SK-N-SH treated with all-trans-retinoic acid at 6 μM for 48 hours (cell line): Measurements from ENCODE around the gene MRRF.

ENCODE experiments used
- ATAC-seq: fragments of 200-7000 bp; cut with Tn5 transposase; 3 replicates; pipeline ENCODE4 v1.9.1; 2020; ENCODE audit warnings: mild to moderate bottlenecking, moderate library complexity
- BACH2 ChIP-seq: fragments of 250-450 bp; sonication (Bioruptor Pico); IDR thresholded peaks from 2 replicates; pipeline ENCODE4 v1.9.0; 2021; ENCODE audit warnings: mild to moderate bottlenecking, borderline replicate concordance
- CSDC2 ChIP-seq: fragments of 250-450 bp; sonication (Bioruptor Pico); IDR thresholded peaks from 2 replicates; pipeline ENCODE4 v1.5.0; 2020; ENCODE audit warnings: mild to moderate bottlenecking, moderate library complexity
- ESRRG ChIP-seq: fragments of 250-450 bp; sonication (Bioruptor Pico); IDR thresholded peaks from 2 replicates; pipeline ENCODE4 v1.6.1; 2021; ENCODE audit warnings: mild to moderate bottlenecking
- GLIS3 ChIP-seq: fragments of 250-450 bp; sonication (Bioruptor Pico); IDR thresholded peaks from 2 replicates; pipeline ENCODE4 v1.5.0; 2020; ENCODE audit warnings: mild to moderate bottlenecking, moderate library complexity
- OSR1 ChIP-seq: fragments of 250-450 bp; sonication (Bioruptor Pico); IDR thresholded peaks from 2 replicates; pipeline ENCODE4 v1.8.0; 2022; ENCODE audit warnings: moderate library complexity, mild to moderate bottlenecking, inconsistent platforms
- PPARA ChIP-seq: fragments of 250-450 bp; sonication (Bioruptor Pico); IDR thresholded peaks from 2 replicates; pipeline ENCODE4 v1.5.0; 2020; ENCODE audit warnings: mild to moderate bottlenecking, borderline replicate concordance
- RARB ChIP-seq: fragments of 250-450 bp; sonication (Bioruptor Pico); IDR thresholded peaks from 2 replicates; pipeline ENCODE4 v1.8.0; 2021; ENCODE audit warnings: mild to moderate bottlenecking, moderate library complexity
- TCF4 ChIP-seq: fragments of 250-450 bp; sonication (Bioruptor Pico); IDR thresholded peaks from 2 replicates; pipeline ENCODE4 v1.8.0; 2021; ENCODE audit warnings: mild to moderate bottlenecking, moderate library complexity, borderline replicate concordance
- TOX ChIP-seq: fragments of 250-450 bp; sonication (Bioruptor Pico); IDR thresholded peaks from 2 replicates; pipeline ENCODE4 v1.8.0; 2021; ENCODE audit warnings: mild to moderate bottlenecking, moderate library complexity, borderline replicate concordance
- ZC3H10 ChIP-seq: fragments of 250-450 bp; sonication (Bioruptor Pico); IDR thresholded peaks from 2 replicates; pipeline ENCODE4 v1.5.1; 2021; ENCODE audit warnings: mild to moderate bottlenecking, moderate library complexity
- ZFP3 ChIP-seq: fragments of 250-450 bp; sonication (Bioruptor Pico); IDR thresholded peaks from 2 replicates; pipeline ENCODE4 v1.5.0; 2020; ENCODE audit warnings: mild to moderate bottlenecking, moderate library complexity
- ZFP30 ChIP-seq: fragments of 450-650 bp; formaldehyde crosslinking; IDR thresholded peaks from 2 replicates; pipeline ENCODE4 v1.5.0; 2022; ENCODE audit warnings: mild to moderate bottlenecking, moderate library complexity
- ZNF565 ChIP-seq: fragments of 450-650 bp; formaldehyde crosslinking; conservative IDR thresholded peaks from 2 replicates; pipeline ENCODE4 v1.5.0; 2020; ENCODE audit warnings: low read depth, mild to moderate bottlenecking, moderate library complexity
- ZNF70 ChIP-seq: fragments of 450-650 bp; formaldehyde crosslinking; IDR thresholded peaks from 2 replicates; pipeline ENCODE4 v1.5.0; 2020; ENCODE audit warnings: mild to moderate bottlenecking, moderate library complexity
- ZNF8 ChIP-seq: fragments of 450-650 bp; formaldehyde crosslinking; IDR thresholded peaks from 2 replicates; pipeline ENCODE4 v1.5.0; 2020; ENCODE audit warnings: mild to moderate bottlenecking, moderate library complexity
- TF ChIP-seq, protein P1 (sequence below): fragments of 250-450 bp; sonication (Bioruptor Pico); IDR thresholded peaks from 2 replicates; pipeline ENCODE4 v1.5.1; 2020; ENCODE audit warnings: low read depth, mild to moderate bottlenecking, moderate library complexity
- TF ChIP-seq, protein P2 (sequence below): fragments of 250-450 bp; sonication (Bioruptor Pico); IDR thresholded peaks from 2 replicates; pipeline ENCODE4 v1.8.0; 2021; ENCODE audit warnings: low read depth, mild to moderate bottlenecking, moderate library complexity, borderline replicate concordance
- TF ChIP-seq, protein P3 (sequence below): fragments of 250-450 bp; sonication (Bioruptor Pico); IDR thresholded peaks from 2 replicates; pipeline ENCODE4 v1.5.0; 2020; ENCODE audit warnings: mild to moderate bottlenecking, moderate library complexity
- TF ChIP-seq, protein P4 (sequence below): fragments of 250-450 bp; sonication (Bioruptor Pico); IDR thresholded peaks from 2 replicates; pipeline ENCODE4 v1.8.0; 2020; ENCODE audit warnings: mild to moderate bottlenecking, moderate library complexity, borderline replicate concordance
- TF ChIP-seq, protein P5 (sequence below): fragments of 250-450 bp; sonication (Bioruptor Pico); IDR thresholded peaks from 2 replicates; pipeline ENCODE4 v1.5.1; 2021; ENCODE audit warnings: mild to moderate bottlenecking, moderate library complexity

The MRRF gene

DNA sequence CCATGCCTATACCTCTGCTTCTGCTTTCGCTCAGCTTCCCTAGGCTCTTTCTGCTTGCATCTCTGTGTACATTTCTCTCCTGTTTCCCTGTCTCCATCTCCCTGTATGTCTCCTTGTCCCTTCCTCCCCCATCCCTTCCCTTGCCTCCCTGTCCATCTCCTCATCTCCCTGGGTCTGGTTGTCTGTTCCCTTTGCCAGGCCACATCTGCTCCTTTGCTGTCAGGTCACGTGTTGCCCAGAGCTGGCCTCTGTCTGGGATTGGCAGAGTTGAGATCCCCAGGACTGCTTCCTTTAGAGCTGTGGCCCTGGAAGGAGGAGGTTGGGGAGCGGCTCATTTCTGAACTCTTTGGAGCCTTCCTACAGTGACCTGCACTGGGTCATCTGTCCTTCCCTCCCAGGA, 74.3 kb downstream of the MRRF start:
- peak; percentile 47 for ATAC-seq
- no peak for TF ChIP-seq ZNF565
- TF ChIP-seq, protein P1, sequence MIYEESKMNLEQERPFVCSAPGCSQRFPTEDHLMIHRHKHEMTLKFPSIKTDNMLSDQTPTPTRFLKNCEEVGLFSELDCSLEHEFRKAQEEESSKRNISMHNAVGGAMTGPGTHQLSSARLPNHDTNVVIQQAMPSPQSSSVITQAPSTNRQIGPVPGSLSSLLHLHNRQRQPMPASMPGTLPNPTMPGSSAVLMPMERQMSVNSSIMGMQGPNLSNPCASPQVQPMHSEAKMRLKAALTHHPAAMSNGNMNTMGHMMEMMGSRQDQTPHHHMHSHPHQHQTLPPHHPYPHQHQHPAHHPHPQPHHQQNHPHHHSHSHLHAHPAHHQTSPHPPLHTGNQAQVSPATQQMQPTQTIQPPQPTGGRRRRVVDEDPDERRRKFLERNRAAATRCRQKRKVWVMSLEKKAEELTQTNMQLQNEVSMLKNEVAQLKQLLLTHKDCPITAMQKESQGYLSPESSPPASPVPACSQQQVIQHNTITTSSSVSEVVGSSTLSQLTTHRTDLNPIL (CRISPR knock-in tag): no peak
- no peak for TF ChIP-seq TOX (CRISPR knock-in tag)
- TF ChIP-seq GLIS3 (CRISPR knock-in tag): no peak

DNA sequence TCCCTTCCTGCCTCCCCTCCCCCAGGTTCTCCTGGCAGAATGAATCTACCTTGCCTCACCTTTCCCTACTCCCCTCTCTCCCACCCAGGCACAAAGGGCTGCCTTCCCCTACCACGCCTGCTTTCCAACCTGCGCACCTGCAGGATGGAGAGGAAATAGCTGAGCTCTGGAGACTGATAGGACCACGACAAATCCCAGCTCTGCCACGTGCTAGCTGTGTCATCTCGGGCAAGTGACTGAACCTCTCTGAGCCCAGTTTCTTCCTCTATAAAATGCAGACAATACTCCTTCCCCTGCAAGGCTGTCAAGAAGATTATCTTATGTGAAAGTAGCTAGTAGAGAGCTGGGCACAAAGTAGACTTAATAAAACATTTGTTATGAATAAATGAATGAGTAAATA, 74.9 kb downstream of the MRRF start:
- TF ChIP-seq, protein P1 (CRISPR knock-in tag): no peak
- TF ChIP-seq CSDC2 (no peak), ZNF8 (CRISPR knock-in tag) (no peak), ESRRG (CRISPR knock-in tag) (no peak), PPARA (CRISPR knock-in tag) (no peak), ZFP30 (CRISPR knock-in tag) (no peak), ZFP3 (CRISPR knock-in tag) (no peak), RARB (CRISPR knock-in tag) (no peak), ZNF565 (no peak), ZC3H10 (no peak), TCF4 (CRISPR knock-in tag) (no peak), OSR1 (CRISPR knock-in tag) (no peak), ZNF70 (no peak), BACH2 (CRISPR knock-in tag) (no peak)
- TF ChIP-seq, protein P2, sequence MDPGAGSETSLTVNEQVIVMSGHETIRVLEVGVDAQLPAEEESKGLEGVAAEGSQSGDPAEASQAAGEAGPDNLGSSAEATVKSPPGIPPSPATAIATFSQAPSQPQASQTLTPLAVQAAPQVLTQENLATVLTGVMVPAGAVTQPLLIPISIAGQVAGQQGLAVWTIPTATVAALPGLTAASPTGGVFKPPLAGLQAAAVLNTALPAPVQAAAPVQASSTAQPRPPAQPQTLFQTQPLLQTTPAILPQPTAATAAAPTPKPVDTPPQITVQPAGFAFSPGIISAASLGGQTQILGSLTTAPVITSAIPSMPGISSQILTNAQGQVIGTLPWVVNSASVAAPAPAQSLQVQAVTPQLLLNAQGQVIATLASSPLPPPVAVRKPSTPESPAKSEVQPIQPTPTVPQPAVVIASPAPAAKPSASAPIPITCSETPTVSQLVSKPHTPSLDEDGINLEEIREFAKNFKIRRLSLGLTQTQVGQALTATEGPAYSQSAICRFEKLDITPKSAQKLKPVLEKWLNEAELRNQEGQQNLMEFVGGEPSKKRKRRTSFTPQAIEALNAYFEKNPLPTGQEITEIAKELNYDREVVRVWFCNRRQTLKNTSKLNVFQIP (CRISPR knock-in tag): no peak
- TF ChIP-seq, protein P3, sequence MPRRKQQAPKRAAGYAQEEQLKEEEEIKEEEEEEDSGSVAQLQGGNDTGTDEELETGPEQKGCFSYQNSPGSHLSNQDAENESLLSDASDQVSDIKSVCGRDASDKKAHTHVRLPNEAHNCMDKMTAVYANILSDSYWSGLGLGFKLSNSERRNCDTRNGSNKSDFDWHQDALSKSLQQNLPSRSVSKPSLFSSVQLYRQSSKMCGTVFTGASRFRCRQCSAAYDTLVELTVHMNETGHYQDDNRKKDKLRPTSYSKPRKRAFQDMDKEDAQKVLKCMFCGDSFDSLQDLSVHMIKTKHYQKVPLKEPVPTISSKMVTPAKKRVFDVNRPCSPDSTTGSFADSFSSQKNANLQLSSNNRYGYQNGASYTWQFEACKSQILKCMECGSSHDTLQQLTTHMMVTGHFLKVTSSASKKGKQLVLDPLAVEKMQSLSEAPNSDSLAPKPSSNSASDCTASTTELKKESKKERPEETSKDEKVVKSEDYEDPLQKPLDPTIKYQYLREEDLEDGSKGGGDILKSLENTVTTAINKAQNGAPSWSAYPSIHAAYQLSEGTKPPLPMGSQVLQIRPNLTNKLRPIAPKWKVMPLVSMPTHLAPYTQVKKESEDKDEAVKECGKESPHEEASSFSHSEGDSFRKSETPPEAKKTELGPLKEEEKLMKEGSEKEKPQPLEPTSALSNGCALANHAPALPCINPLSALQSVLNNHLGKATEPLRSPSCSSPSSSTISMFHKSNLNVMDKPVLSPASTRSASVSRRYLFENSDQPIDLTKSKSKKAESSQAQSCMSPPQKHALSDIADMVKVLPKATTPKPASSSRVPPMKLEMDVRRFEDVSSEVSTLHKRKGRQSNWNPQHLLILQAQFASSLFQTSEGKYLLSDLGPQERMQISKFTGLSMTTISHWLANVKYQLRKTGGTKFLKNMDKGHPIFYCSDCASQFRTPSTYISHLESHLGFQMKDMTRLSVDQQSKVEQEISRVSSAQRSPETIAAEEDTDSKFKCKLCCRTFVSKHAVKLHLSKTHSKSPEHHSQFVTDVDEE (CRISPR knock-in tag): no peak
- ATAC-seq: no peak

DNA sequence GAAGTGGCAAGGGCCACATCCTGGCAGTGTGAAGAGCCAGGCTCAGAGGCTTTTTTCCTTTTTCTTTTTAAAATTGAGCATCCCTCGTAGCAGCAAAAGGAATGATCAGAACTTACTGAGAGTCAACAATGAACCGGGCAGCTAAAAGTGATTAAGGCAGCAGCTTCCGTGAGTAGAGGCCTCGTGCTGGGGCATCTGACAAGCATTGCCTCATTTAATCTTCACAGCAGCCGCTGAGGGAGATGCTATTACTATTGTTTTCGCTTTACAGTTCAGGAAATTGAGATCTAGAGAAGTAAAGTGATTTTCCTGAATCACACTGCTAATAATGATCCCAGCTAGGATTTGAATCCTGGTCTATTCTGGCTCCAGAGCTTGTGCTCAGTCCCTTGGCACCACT, 75.5 kb downstream of the MRRF start:
- no peak for ATAC-seq
- no peak for TF ChIP-seq RARB (CRISPR knock-in tag)
- TF ChIP-seq, protein P3 (CRISPR knock-in tag): no peak
- TF ChIP-seq, protein P4, sequence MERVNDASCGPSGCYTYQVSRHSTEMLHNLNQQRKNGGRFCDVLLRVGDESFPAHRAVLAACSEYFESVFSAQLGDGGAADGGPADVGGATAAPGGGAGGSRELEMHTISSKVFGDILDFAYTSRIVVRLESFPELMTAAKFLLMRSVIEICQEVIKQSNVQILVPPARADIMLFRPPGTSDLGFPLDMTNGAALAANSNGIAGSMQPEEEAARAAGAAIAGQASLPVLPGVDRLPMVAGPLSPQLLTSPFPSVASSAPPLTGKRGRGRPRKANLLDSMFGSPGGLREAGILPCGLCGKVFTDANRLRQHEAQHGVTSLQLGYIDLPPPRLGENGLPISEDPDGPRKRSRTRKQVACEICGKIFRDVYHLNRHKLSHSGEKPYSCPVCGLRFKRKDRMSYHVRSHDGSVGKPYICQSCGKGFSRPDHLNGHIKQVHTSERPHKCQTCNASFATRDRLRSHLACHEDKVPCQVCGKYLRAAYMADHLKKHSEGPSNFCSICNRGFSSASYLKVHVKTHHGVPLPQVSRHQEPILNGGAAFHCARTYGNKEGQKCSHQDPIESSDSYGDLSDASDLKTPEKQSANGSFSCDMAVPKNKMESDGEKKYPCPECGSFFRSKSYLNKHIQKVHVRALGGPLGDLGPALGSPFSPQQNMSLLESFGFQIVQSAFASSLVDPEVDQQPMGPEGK (CRISPR knock-in tag): no peak
- TF ChIP-seq OSR1 (CRISPR knock-in tag): no peak
- TF ChIP-seq, protein P5, sequence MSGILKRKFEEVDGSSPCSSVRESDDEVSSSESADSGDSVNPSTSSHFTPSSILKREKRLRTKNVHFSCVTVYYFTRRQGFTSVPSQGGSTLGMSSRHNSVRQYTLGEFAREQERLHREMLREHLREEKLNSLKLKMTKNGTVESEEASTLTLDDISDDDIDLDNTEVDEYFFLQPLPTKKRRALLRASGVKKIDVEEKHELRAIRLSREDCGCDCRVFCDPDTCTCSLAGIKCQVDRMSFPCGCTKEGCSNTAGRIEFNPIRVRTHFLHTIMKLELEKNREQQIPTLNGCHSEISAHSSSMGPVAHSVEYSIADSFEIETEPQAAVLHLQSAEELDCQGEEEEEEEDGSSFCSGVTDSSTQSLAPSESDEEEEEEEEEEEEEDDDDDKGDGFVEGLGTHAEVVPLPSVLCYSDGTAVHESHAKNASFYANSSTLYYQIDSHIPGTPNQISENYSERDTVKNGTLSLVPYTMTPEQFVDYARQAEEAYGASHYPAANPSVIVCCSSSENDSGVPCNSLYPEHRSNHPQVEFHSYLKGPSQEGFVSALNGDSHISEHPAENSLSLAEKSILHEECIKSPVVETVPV (CRISPR knock-in tag): no peak
- no peak for TF ChIP-seq TOX (CRISPR knock-in tag)
- no peak for TF ChIP-seq BACH2 (CRISPR knock-in tag)
- TF ChIP-seq, all 23 proteins: peak for 0
